Right cardiac atrium (tissue), 5 donors: Measurements from ENCODE around the gene MECP2. TPM values are rescaled to one million over a fixed set of nuclear protein-coding genes. Genes with fewer than 3 reads are reported as not detected.

Experiments used
- ATAC-seq, 2 donors: fragments of 200-7000 bp; cut with Tn5 transposase; one replicate each; pipeline versions ENCODE4 v1.8.0 to v1.9.1; 2020; ENCODE audit warnings: moderate library complexity in 2 of 2, mild to moderate bottlenecking in 1 of 2
- DNase-seq, 3 donors: peaks; one replicate each; pipeline ENCODE4 v3.0.0-alpha.2; 2020
- H3K27ac ChIP-seq: one replicate; pipeline ENCODE4 v1.5.1; 2013; ENCODE audit warnings: mild to moderate bottlenecking, low read length, control low read depth, moderate library complexity
- H3K27me3 ChIP-seq: one replicate; pipeline ENCODE4 v1.6.1; 2013; ENCODE audit not compliant: control insufficient read depth, insufficient read depth
- H3K4me1 ChIP-seq: one replicate; pipeline ENCODE4 v1.6.1; 2013; ENCODE audit warnings: low read length; ENCODE audit not compliant: control insufficient read depth, insufficient read depth
- H3K4me3 ChIP-seq: one replicate; pipeline ENCODE4 v1.5.1; 2013; ENCODE audit warnings: low read length, control low read depth
- H3K9me3 ChIP-seq: one replicate; pipeline ENCODE4 v1.6.1; 2013; ENCODE audit warnings: low read length; ENCODE audit not compliant: control insufficient read depth
- WGBS: extraction: QIAGEN DNeasy Blood & Tissue Kit; methylation state at CpG from one replicate; pipeline ENCODE4 v1.1.7; 2013; 5-methylcytosine and 5-hydroxymethylcytosine counted together
- intact Hi-C, 4 donors: fragments of 100-400 bp; cut with DNase I; formaldehyde crosslinking; loops; one replicate each; pipeline versions ENCODE4 v1.11.0 to v1.14.0; 2022 to 2023
- polyA plus RNA-seq: library from polyadenylated mRNA; stranded (reverse); fragments of 200-250 nt; gene quantifications from one replicate; pipeline ENCODE4 v1.2.3, GENCODE V29; 2013
- total RNA-seq, 4 donors: library from RNA; stranded (reverse); fragmentation: NEBNext Ultra II Directional; extraction: Animal tissue kit (Norgen Biotek cat#: 25700); gene quantifications; one replicate each; pipeline ENCODE4 v1.2.1, GENCODE V29; 2021
- donor health status: healthy with polysubstance abuse.
- donor health status: DM: no; HTN: yes; CAD: no.
- donor health status: DM: no; HTN: no; CAD: no.
- donor health status: DM: no; HTN: yes; CAD: no; lungs with severe emphysema.
- donor health status: DM: yes; HTN: yes; CAD: no.

MECP2 gene
- total and polyA plus RNA-seq, 5 donors: 34.9 to 50.2 (median 43.4) TPM

DNA sequence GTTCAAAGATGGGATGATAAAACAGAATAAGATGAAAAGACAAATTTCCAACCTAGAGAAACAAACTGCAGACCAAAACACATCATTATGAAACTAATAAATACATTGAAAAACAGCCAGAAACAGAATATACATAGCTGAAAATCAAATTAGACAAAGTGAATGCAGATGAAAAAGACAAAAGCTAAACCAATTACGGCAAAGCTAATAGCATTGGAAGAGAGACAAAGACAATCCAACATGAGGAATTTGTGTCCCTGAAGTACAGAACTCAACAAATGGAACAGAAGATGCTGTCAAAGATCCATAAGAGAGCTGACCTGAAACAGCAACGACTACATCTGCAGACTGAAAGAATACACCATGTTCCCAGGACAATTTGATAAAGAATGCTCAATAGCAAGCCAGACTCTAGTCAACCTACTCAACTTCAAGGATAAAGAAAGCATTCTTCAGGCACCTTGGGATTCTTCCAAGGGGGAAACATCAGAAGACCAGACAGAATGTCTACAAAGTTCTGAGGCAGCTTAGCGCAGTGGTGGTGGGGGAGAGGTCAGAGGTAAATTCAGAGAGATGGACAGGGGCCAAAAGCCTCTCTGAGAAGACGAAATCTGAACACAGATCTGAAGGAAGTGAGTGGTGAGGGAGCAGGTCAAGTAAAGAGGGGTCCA is 50.4 kb downstream of the MECP2 start:
- H3K27me3 ChIP-seq: no peaks in the 10 kb centered on the region
- peak overlapping the region; percentile 92 for H3K27ac ChIP-seq
- H3K9me3 ChIP-seq: no peaks in the 10 kb centered on the region
- WGBS: 24% methylated on average over 4 of the region's 4 CpGs
- H3K4me1 ChIP-seq: peaks cover 34% of the 10 kb centered on the region
- DNase-seq (no peak), ATAC-seq (no peak)
- H3K4me3 ChIP-seq: no peak overlapping the region
- intact Hi-C loops: no loop called here

DNA sequence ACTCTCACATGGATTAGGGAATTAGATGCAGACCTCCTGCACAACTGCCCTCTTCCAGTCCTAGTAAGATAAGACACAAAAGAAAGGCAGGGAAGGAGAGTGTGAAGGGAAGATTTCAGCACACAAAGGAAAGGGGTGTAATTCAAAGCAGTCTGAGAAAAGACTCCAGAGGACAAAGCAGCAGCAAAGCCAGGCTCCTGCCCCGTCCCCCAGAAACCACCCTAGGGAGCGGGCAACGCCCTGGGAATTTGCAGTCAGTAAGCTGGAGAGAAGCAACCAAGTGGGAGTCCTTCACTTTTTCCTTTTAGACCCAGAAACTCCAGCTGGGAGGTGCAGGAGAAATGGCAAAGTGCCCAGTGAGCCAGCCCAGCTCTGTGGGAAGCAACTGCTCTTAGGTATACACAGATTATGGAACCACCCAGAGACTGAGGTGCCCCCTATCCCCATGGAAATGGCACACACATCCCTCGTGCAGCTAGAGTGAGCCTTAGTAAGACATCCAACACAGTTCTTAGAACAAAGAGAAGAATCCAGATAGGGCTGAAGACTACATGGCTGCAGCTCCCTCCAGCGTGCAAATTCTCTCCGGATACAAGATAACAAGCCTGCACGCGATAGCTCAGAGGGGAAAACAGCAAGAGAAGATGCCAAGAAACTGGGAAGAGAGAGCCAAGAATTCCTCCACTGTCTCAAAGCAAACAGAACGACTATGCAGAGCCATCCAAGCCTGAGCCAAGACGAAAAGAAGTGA is 51.3 kb downstream of the MECP2 start:
- Histone ChIP-seq H3K27ac (peak overlapping the region; percentile 72), H3K9me3 (no peaks in the 10 kb centered on the region), H3K4me1 (peaks cover 36% of the 10 kb centered on the region), H3K27me3 (no peaks in the 10 kb centered on the region), H3K4me3 (no peak overlapping the region)
- ATAC-seq (peak; percentile 77 to 78), DNase-seq (peak; percentile 62 to 82 (median 75))
- intact Hi-C loops: no loop called here
- WGBS: 12% methylated on average over 10 of the region's 10 CpGs

DNA sequence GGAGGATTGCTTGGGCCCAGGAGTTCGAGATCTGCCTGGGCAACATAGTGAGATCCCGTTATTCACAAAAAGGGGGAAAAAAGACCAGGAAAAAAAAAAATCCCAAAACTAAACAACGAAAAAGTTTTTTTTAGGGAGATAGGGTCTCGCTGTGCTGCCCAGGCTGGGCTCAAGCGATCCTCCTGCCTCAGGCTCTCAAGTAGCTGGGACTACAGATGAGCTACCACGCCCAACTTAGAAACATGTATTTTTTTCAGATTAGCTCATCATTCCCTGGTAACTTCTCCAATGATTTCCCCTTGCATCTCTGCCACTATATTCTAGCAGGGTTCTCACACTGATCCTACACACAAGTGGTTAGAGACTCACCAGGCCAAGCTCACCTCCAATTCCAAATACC is 53.4 kb downstream of the MECP2 start:
- ATAC-seq (no peak), DNase-seq (no peak)
- intact Hi-C loops: no loop called here
- Histone ChIP-seq H3K4me1 (peaks cover 32% of the 10 kb centered on the region), H3K4me3 (no peak overlapping the region), H3K27me3 (no peaks in the 10 kb centered on the region), H3K27ac (no peak overlapping the region), H3K9me3 (no peaks in the 10 kb centered on the region)
- whole genome bisulfite sequencing: 90% methylated on average over 6 of the region's 6 CpGs

DNA sequence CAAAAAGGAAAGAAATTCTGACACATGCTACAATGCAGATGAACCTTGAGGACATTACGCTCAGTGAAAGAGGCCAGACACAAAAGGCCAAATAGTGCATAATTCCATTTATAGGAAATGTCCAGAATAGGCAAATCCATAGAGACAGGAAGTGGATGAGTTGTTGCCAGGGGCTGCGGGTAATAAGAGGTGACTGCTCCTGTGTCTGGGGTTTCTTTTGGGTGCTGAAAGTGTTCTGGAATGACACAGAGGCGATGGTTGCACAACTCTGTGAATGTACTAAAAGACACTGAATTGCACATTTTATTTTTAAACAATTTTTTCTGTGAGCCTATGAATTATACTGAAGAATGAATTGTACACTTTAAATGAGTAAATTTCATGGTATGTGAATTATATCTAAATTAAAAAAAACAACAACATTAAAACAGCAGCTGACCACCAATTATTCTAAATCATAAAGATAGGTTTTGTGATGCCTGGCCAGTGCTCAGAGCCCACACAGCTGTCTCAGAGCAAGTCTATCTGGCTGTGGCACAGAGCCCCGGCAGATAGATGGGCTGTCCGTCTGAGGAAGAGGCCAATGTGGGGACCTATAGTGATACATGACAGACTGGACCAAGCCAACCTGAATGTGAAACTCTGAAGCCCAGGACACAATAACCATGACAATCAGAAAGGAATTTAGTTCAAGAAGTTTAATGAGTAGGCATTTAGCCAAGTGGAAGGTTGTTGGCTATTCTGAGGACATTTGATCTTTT is 54.3 kb downstream of the MECP2 start:
- intact Hi-C loops: no loop called here
- H3K27ac ChIP-seq: peak overlapping the region; percentile 58
- WGBS: 32% methylated on average over 5 of the region's 5 CpGs
- ATAC-seq: peak in 1 of 2 donors; percentile 34
- DNase-seq: no peak
- no peaks in the 10 kb centered on the region for H3K9me3 ChIP-seq
- H3K4me3 ChIP-seq: no peak overlapping the region
- peaks cover 25% of the 10 kb centered on the region for H3K4me1 ChIP-seq
- no peaks in the 10 kb centered on the region for H3K27me3 ChIP-seq

DNA sequence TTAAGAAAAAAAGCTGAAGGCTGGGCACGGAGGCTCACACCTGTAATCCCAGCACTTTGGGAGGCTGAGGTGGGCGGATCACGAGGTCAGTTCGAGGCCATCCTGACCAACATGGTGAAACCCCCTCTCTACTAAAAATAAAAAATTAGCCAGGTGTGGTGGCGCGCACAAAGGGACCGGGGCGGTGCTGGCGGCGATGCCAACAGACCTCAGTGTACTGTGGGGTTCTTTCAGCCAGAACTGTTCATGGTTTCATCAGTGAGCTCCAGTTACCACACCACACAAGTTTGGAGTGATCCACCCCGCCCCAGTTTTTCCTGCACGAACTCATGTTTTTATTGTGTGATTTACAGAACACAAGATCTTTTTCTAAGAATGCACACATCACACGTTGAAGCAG is 56.7 kb downstream of the MECP2 start:
- H3K9me3 ChIP-seq: no peaks in the 10 kb centered on the region
- DNase-seq (no peak), ATAC-seq (no peak)
- peaks cover 16% of the 10 kb centered on the region for H3K4me1 ChIP-seq
- WGBS: 80% methylated on average over 13 of the region's 13 CpGs
- no peak overlapping the region for H3K27ac ChIP-seq
- H3K27me3 ChIP-seq: no peaks in the 10 kb centered on the region
- H3K4me3 ChIP-seq: no peak overlapping the region
- intact Hi-C loops: no loop called here

DNA sequence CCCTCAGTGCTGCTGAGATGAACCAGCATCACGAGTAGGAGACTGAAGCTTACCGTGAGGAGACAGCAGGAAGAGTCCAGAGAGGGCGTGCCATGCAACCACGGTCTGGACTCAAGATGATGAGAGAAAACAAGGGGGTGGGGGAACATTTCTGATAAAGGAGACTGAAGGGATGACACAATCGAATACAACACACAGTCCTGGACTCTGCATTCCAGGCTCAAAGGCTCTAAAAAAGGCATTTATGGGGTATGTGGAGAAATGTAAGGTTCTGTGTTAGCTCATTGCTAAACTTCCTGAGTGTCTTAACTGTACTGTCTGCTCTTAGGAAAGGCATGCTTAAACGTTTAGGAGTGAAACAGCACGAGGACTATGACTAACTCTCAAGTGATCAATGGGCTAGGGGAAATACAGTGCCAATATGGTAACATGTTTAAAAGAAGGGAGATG is 57.2 kb downstream of the MECP2 start:
- H3K4me1 ChIP-seq: peaks cover 15% of the 10 kb centered on the region
- H3K9me3 ChIP-seq: no peaks in the 10 kb centered on the region
- H3K27ac ChIP-seq: peak overlapping the region; percentile 1
- 23% methylated on average over 7 of the region's 7 CpGs for whole genome bisulfite sequencing
- DNase-seq (no peak), ATAC-seq (peak in 1 of 2 donors; percentile 31)
- no peak overlapping the region for H3K4me3 ChIP-seq
- H3K27me3 ChIP-seq: no peaks in the 10 kb centered on the region
- intact Hi-C loops: no loop called here

GRCh38 chrX:154039577-154039976 is 57.9 kb downstream of the MECP2 start:
- no peak for DNase-seq
- H3K27ac ChIP-seq: peak overlapping the region; percentile 1
- intact Hi-C loops: no loop called here
- no peak overlapping the region for H3K4me3 ChIP-seq
- peaks cover 15% of the 10 kb centered on the region for H3K4me1 ChIP-seq
- no peaks in the 10 kb centered on the region for H3K9me3 ChIP-seq
- no peak for ATAC-seq
- H3K27me3 ChIP-seq: no peaks in the 10 kb centered on the region
- 87% methylated on average over 11 of the region's 11 CpGs for WGBS

DNA sequence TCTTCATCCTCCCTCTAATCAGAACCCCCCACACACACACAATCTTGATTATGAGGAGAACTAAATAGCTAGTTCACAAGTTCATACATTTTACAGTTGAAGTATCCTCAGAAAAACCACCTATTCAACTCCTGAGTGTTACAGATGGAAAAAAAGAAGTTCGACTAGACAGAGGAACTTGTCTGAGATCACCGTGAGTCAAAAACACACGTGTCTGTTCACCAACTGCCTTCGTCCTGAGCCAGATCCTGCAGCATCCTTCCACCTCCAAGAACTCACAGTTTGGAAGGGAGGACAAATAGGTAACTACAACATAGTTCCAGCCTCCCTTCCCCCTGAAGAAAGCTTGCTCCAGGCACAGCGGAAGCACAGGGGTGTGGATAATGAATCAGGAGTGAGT is 58.9 kb downstream of the MECP2 start:
- WGBS: 75% methylated on average over 5 of the region's 5 CpGs
- intact Hi-C loops: no loop called here
- H3K27ac ChIP-seq: no peak overlapping the region
- H3K27me3 ChIP-seq: no peaks in the 10 kb centered on the region
- DNase-seq (no peak), ATAC-seq (no peak)
- no peak overlapping the region for H3K4me3 ChIP-seq
- H3K9me3 ChIP-seq: no peaks in the 10 kb centered on the region
- peaks cover 15% of the 10 kb centered on the region for H3K4me1 ChIP-seq

DNA sequence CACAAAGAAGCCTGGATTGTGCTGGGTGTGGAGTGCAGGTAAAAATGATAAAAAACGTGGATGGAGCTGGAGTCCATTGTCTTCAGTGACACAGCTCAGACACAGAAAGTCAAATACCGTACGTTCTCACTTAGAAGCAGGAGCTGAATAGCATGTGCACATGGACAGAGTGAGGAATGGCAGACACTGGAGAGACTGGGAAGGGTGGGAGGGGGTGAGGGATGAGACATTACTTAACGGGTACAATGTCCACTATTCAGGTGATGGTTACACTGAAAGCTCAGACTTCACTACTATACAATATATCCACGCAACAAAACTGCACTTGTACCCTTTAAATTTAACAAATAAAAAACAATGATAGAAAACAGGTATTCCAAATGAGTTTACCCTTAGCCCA is 59.8 kb downstream of the MECP2 start:
- DNase-seq (no peak), ATAC-seq (no peak)
- Histone ChIP-seq H3K4me1 (peaks cover 20% of the 10 kb centered on the region), H3K27ac (no peak overlapping the region), H3K27me3 (no peaks in the 10 kb centered on the region), H3K9me3 (no peaks in the 10 kb centered on the region), H3K4me3 (no peak overlapping the region)
- 65% methylated on average over 5 of the region's 5 CpGs for WGBS
- intact Hi-C loops: no loop called here

GRCh38 chrX:154036513-154036912 is 61.0 kb downstream of the MECP2 start:
- Histone ChIP-seq H3K4me3 (no peak overlapping the region), H3K27ac (no peak overlapping the region), H3K4me1 (peaks cover 18% of the 10 kb centered on the region), H3K27me3 (no peaks in the 10 kb centered on the region), H3K9me3 (no peaks in the 10 kb centered on the region)
- DNase-seq: no peak
- no peak for ATAC-seq
- intact Hi-C loops: no loop called here
- 93% methylated on average over 8 of the region's 8 CpGs for WGBS

GRCh38 chrX:154033848-154034247 is 63.7 kb downstream of the MECP2 start:
- intact Hi-C loops: no loop called here
- no peak for DNase-seq
- 96% methylated on average over 2 of the region's 2 CpGs for WGBS
- Histone ChIP-seq H3K4me1 (peaks cover 7% of the 10 kb centered on the region), H3K27ac (no peak overlapping the region), H3K27me3 (no peaks in the 10 kb centered on the region), H3K4me3 (no peak overlapping the region), H3K9me3 (no peaks in the 10 kb centered on the region)
- no peak for ATAC-seq
